Muscle layer of duodenum (tissue), 2 donors: Measurements from ENCODE around the gene FAM114A2.
"Not testable (repeated sequence)": the region's sequence is repeated elsewhere in the genome, so short reads cannot be mapped to it uniquely, and the experiment has no call there.

Source experiments
- H3K27ac ChIP-seq: one replicate; pipeline ENCODE4 v1.7.0; 2013; ENCODE audit warnings: mild to moderate bottlenecking, low read length
- H3K27me3 ChIP-seq: one replicate; pipeline ENCODE4 v1.7.0; 2013; ENCODE audit warnings: low read depth, mild to moderate bottlenecking, control low read depth, low read length
- H3K36me3 ChIP-seq, 2 donors: one replicate each; pipeline ENCODE4 v1.7.0; 2013; ENCODE audit warnings: low read length in 2 of 2, control low read depth in 1 of 2, mild to moderate bottlenecking in 1 of 2; ENCODE audit not compliant: insufficient read depth in 2 of 2, control insufficient read depth in 1 of 2
- H3K4me1 ChIP-seq, 2 donors: one replicate each; pipeline ENCODE4 v1.7.0; 2013; ENCODE audit warnings: low read length in 2 of 2, mild to moderate bottlenecking in 2 of 2, control low read depth in 1 of 2, moderate library complexity in 1 of 2; ENCODE audit not compliant: insufficient read depth in 2 of 2, control insufficient read depth in 1 of 2
- H3K4me3 ChIP-seq, 2 donors: one replicate each; pipeline ENCODE4 v1.7.0; 2013; ENCODE audit warnings: low read length in 2 of 2, low read depth in 1 of 2, mild to moderate bottlenecking in 1 of 2
- H3K9me3 ChIP-seq, 2 donors: one replicate each; pipeline ENCODE4 v1.7.0; 2013; ENCODE audit warnings: low read length in 2 of 2, control low read depth in 1 of 2, mild to moderate bottlenecking in 1 of 2; ENCODE audit not compliant: control insufficient read depth in 1 of 2
- donor health status: healthy.

Gene FAM114A2

GRCh38 chr5:154047324-154047723 lies 8.6 kb upstream of the FAM114A2 start:
- Histone ChIP-seq H3K4me3 (no peak overlapping the region), H3K9me3 (no peaks in the 10 kb centered on the region), H3K27ac (no peak overlapping the region), H3K36me3 (peaks cover 0 to 7% of the 10 kb centered on the region in 2 donors), H3K4me1 (peaks cover 4 to 11% of the 10 kb centered on the region in 2 donors), H3K27me3 (no peaks in the 10 kb centered on the region)

GRCh38 chr5:154046486-154046885 lies 7.8 kb upstream of the FAM114A2 start:
- Histone ChIP-seq H3K27ac (no peak overlapping the region), H3K9me3 (no peaks in the 10 kb centered on the region), H3K27me3 (no peaks in the 10 kb centered on the region), H3K4me1 (peaks cover 4 to 15% of the 10 kb centered on the region in 2 donors), H3K36me3 (peaks cover 0 to 7% of the 10 kb centered on the region in 2 donors), H3K4me3 (no peak overlapping the region)

- peaks cover 10 to 18% of the 10 kb centered on the region in 2 donors for H3K4me1 ChIP-seq
- H3K9me3 ChIP-seq, result no peaks in the 10 kb centered on the region
- H3K27ac ChIP-seq, result no peak overlapping the region
- H3K36me3 ChIP-seq, result no peaks in the 10 kb centered on the region
- no peak overlapping the region for H3K4me3 ChIP-seq
- H3K27me3 ChIP-seq, result no peaks in the 10 kb centered on the region
Observed at GRCh38 chr5:154044581-154044980, 5.9 kb upstream of the FAM114A2 start.

- H3K27me3 ChIP-seq, result no peaks in the 10 kb centered on the region
- no peaks in the 10 kb centered on the region for H3K36me3 ChIP-seq
- peaks cover 13 to 21% of the 10 kb centered on the region in 2 donors for H3K4me1 ChIP-seq
- H3K4me3 ChIP-seq, result no peak overlapping the region
- H3K27ac ChIP-seq, result no peak overlapping the region
- H3K9me3 ChIP-seq, result no peaks in the 10 kb centered on the region
Observed at GRCh38 chr5:154044099-154044498, 5.4 kb upstream of the FAM114A2 start.

- Histone ChIP-seq H3K9me3 (no peaks in the 10 kb centered on the region), H3K4me3 (no peak overlapping the region), H3K4me1 (peaks cover 12 to 21% of the 10 kb centered on the region in 2 donors), H3K27ac (no peak overlapping the region), H3K36me3 (no peaks in the 10 kb centered on the region), H3K27me3 (no peaks in the 10 kb centered on the region)
Observed at GRCh38 chr5:154042766-154043165, 4.1 kb upstream of the FAM114A2 start.

- Histone ChIP-seq H3K27ac (peak overlapping the region; percentile 92), H3K9me3 (no peaks in the 10 kb centered on the region), H3K4me3 (peak overlapping the region; percentile 91 to 94), H3K36me3 (no peaks in the 10 kb centered on the region), H3K27me3 (no peaks in the 10 kb centered on the region), H3K4me1 (peaks cover 20 to 22% of the 10 kb centered on the region in 2 donors)
Observed at GRCh38 chr5:154039458-154039829, 734 bp upstream of the FAM114A2 start.

GRCh38 chr5:154038261-154038706 lies 426 bp downstream of the FAM114A2 start:
- Histone ChIP-seq H3K4me3 (peak overlapping the region; percentile 91 to 94), H3K27me3 (no peaks in the 10 kb centered on the region), H3K4me1 (peaks cover 17 to 22% of the 10 kb centered on the region in 2 donors), H3K9me3 (no peaks in the 10 kb centered on the region), H3K27ac (peak overlapping the region; percentile 92), H3K36me3 (no peaks in the 10 kb centered on the region)

GRCh38 chr5:154034944-154035343 lies 3.8 kb downstream of the FAM114A2 start:
- no peak overlapping the region for H3K4me3 ChIP-seq
- no peaks in the 10 kb centered on the region for H3K27me3 ChIP-seq
- H3K36me3 ChIP-seq, result peaks cover 3 to 10% of the 10 kb centered on the region in 2 donors
- no peak overlapping the region for H3K27ac ChIP-seq
- H3K9me3 ChIP-seq, result no peaks in the 10 kb centered on the region
- peaks cover 11 to 19% of the 10 kb centered on the region in 2 donors for H3K4me1 ChIP-seq

GRCh38 chr5:154031937-154032489 lies 6.7 kb downstream of the FAM114A2 start:
- H3K27ac ChIP-seq, result no peak overlapping the region
- H3K4me1 ChIP-seq, result peaks cover 0 to 3% of the 10 kb centered on the region in 2 donors
- peaks cover 14 to 29% of the 10 kb centered on the region in 2 donors for H3K36me3 ChIP-seq
- H3K9me3 ChIP-seq, result no peaks in the 10 kb centered on the region
- no peak overlapping the region for H3K4me3 ChIP-seq
- no peaks in the 10 kb centered on the region for H3K27me3 ChIP-seq

- Histone ChIP-seq H3K27me3 (no peaks in the 10 kb centered on the region), H3K4me1 (no peaks in the 10 kb centered on the region), H3K36me3 (peaks cover 24 to 37% of the 10 kb centered on the region in 2 donors), H3K4me3 (no peak overlapping the region), H3K27ac (no peak overlapping the region), H3K9me3 (no peaks in the 10 kb centered on the region)
Observed at GRCh38 chr5:154025951-154026350, 12.8 kb downstream of the FAM114A2 start.

- not testable (repeated sequence) for H3K9me3 ChIP-seq, H3K4me3 ChIP-seq, H3K27me3 ChIP-seq, H3K4me1 ChIP-seq, H3K27ac ChIP-seq
- H3K36me3 ChIP-seq, result peaks cover 0 to 18% of the 10 kb centered on the region in 2 donors
Observed at GRCh38 chr5:154018919-154019318, 19.8 kb downstream of the FAM114A2 start.

GRCh38 chr5:154015071-154015693 lies 23.5 kb downstream of the FAM114A2 start:
- Histone ChIP-seq H3K27me3 (no peaks in the 10 kb centered on the region), H3K36me3 (peaks cover 14 to 28% of the 10 kb centered on the region in 2 donors), H3K4me1 (no peaks in the 10 kb centered on the region), H3K27ac (no peak overlapping the region), H3K9me3 (no peaks in the 10 kb centered on the region), H3K4me3 (no peak overlapping the region)
